ENCODE data around the gene SYT11.
A peak's percentile ranks its signal among the peaks of the same experiment; 100 is the strongest.
"Not testable (repeated sequence)": the region's sequence is repeated elsewhere in the genome, so short reads cannot be mapped to it uniquely, and the experiment has no call there.

The SYT11 gene, protein sequence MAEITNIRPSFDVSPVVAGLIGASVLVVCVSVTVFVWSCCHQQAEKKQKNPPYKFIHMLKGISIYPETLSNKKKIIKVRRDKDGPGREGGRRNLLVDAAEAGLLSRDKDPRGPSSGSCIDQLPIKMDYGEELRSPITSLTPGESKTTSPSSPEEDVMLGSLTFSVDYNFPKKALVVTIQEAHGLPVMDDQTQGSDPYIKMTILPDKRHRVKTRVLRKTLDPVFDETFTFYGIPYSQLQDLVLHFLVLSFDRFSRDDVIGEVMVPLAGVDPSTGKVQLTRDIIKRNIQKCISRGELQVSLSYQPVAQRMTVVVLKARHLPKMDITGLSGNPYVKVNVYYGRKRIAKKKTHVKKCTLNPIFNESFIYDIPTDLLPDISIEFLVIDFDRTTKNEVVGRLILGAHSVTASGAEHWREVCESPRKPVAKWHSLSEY

DNA sequence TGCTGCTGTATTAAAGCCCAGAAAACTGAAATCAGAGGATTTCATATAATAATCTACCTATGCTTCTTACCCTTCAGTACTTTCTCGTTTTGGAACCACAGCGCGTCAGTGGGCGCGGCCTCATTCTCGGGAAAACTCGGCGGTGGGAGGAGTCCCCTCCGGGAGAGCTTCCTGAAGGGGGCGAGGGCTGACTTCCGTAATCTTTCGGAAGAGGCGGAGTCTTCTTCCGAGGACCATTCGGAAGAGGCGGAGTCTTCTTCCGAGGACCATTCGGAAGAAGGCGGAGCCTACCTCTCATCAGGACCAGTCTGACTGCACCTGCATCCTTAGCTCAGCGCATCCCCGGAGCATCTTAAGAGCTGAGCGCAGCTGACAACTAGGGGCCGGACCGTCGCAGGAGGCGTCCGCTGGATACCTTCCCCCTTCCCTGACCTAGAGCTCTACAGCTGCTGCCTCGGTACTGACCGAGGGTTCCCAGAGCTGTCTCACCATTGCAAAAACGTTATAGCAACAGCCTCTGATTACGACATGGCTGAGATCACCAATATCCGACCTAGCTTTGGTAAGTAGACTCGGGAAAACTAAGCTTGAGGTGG lies at the start of gene SYT11:
Gene SYT11, plus strand, starts transcription at position 334 of the 596 bp plus-strand sequence. Its CDS starts 195 bp downstream, at position 529.
- in situ Hi-C loops (cut with MboI; ENCODE audit: low pct_unique_long_range_greater_than_20kb, low sequenced_read_pairs), result no loop called here
- DNase-seq, result peak; percentile 97

DNA sequence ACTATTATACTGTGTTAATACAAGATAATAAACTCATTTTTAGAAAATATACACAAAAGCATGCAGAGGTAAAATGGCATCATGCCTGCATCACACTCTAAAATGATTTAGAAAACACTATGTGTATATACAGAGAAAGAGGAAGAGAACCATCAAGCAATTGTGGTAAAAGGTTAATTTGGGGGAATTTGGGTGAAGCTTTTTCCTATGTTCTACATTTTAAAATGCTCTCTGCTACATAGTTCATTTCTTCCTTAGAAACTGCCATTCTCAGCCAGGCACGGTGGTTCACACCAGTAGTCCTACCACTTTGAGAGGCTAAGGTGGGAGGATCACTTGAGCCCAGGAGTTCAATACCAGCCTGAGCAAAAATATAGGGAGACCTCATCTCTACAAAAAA lies 46.5 kb upstream of the SYT11 start:
- in situ Hi-C loops (cut with MboI; ENCODE audit: low pct_unique_long_range_greater_than_20kb, low sequenced_read_pairs), result no loop called here
- no peak for DNase-seq

DNA sequence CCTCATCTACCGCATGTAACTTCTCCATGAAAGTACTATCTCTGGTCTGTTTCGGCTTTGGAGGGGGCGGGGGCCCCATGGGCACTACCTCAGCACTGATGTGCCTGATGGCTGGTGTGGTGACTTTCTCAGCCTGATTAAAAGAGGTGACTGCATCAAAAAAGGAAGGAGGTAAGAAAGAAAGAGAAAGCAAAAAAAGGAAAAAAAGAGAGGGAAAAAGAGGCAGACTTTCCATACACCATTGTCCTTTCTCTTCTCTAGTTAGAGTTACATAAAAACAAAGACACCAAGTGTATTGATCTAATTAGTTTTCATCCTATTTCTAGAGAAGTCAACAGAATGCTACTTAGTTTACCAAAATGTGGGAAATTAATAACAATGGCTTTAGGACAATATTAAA lies 45.7 kb upstream of the SYT11 start:
- in situ Hi-C loops (cut with MboI; ENCODE audit: low pct_unique_long_range_greater_than_20kb, low sequenced_read_pairs), result no loop called here
- no peak for DNase-seq

DNA sequence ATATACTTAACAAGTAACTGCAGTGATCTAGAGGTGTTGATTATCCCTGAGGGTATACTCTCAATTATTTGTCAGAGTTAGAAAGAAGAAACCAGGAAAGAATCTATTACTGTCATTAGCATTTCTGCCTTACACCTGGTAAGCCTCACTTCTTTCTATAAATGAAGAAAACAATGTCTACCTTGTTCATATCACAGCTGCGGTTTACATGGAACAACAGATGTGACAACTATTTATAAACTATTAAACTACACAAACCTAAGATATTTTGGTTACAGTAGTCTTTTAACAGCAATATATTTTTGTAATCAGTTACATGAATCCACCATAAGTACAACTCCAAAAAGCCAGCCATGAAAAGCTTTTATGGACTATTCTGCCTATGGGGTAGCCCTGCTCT lies 43.0 kb upstream of the SYT11 start:
- in situ Hi-C loops (cut with MboI; ENCODE audit: low pct_unique_long_range_greater_than_20kb, low sequenced_read_pairs), result no loop called here
- DNase-seq, result no peak

DNA sequence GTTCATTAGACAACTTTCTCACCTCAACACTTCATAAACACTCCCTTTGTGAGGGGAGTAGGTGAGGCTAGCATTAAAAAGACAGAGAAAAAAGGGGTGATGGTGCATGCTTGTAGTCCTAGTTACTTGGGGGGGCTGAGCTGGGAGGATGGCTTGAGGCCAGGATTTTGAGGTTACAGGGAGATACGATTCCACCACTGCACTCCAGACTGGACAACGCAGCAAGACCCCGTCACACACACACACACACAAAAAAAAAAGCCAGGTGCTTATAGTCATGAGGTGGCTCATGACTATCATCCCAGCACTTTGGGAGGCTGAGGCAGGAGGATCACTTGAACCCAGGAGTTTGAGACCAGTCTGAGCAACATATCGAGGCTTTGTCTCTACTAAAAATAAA lies 31.9 kb upstream of the SYT11 start:
- no peak for DNase-seq
- in situ Hi-C loops (cut with MboI; ENCODE audit: low pct_unique_long_range_greater_than_20kb, low sequenced_read_pairs), result no loop called here

DNA sequence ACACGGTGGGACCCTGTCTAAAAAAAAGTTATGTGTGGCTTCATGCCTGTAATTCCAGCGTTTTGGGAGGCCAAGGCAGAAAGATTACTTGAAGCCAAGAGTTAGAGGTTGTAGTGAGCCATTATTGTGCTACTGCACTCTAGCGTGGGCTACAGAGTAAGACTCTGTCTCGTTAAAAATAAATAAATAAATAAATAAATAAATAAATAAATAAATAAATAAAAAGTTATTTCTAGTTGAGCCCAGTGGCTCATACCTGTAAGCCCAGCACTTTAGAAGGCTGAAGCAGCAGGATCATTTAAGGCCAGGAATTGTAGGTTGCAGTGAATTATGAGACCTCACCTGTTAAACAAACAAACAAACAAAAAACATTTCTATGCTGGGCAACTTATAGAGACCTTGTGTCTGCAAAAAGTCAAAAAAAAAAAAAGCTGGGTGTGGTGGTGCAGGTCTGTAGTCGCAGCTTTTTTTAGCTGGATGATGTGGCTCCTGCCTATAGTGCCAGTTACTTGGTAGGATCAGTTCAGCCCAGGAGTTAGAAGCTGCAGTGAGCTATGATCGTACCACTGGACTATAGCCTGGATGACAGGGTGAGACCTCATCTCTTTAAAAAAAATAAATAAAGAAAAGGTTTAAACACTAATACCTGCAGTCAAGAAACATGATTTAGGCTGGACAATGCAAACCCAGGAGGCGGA lies 27.9 kb upstream of the SYT11 start:
- in situ Hi-C loops (cut with MboI; ENCODE audit: low pct_unique_long_range_greater_than_20kb, low sequenced_read_pairs), result no loop called here

DNA sequence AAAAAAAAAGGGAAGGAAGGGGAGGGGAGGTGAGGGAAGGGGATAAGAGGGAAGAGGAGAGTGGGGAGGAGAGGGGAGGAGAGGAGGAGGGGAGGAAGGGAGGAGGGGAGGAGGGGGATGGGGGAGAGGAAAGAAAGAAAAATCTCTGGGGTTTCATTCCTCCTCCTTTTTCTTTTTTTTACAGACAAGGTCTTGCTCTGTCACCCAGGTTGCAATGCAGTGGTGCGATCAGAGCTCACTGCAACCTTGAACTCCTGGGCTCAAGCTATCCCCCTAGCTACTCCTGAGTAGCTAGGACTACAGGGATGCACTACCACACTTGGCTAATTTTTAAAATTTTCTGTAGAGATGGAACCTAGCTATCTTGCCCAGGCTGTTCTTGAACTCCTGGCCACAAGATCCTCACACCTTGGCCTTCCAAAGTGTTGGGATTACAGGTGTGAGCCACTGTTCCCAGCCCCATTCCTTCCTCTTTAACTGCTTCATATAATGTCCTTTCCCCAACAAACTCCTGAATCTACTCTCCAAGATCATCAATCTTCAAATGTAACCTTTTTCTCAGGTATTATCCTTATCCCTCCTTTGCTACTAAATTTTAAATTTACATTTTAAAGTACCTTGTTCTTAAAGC lies 25.6 kb upstream of the SYT11 start:
- in situ Hi-C loops (cut with MboI; ENCODE audit: low pct_unique_long_range_greater_than_20kb, low sequenced_read_pairs), result no loop called here
- DNase-seq, result peak; percentile 34

More for the DNA sequence above, 27.9 kb upstream of the SYT11 start:
- no peak for DNase-seq

DNA sequence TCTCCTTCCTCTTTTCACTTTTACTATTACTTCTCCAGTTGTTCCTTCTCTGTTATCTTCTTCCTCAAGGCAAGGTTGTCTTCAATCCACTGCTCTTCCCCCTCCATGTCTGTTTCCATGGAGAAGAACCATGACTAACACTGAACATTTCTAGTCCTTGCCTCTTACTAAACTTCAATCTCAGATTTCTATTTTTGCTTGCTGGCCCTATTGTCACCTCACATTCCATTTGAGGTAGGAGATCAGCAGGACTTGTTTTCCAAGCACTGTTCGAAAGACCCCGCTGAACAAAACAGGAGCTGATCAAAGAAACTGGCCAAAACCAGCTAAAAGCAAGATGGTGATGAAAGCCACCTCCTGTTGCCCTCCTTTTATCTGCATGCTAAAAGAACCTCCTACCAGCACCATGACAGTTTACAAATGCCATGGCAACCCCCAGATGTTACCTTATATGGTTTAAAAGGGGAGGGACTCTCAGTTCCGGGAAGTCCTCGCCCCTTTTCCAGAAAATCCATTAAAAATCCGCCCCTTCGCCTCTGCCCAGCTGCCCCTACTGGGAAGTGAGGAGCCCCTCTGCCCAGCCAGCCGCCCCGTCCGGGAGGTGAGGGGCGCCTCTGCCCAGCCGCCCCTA lies 25.0 kb upstream of the SYT11 start:
- in situ Hi-C loops (cut with MboI; ENCODE audit: low pct_unique_long_range_greater_than_20kb, low sequenced_read_pairs), result no loop called here
- DNase-seq, result peak; percentile 27

DNA sequence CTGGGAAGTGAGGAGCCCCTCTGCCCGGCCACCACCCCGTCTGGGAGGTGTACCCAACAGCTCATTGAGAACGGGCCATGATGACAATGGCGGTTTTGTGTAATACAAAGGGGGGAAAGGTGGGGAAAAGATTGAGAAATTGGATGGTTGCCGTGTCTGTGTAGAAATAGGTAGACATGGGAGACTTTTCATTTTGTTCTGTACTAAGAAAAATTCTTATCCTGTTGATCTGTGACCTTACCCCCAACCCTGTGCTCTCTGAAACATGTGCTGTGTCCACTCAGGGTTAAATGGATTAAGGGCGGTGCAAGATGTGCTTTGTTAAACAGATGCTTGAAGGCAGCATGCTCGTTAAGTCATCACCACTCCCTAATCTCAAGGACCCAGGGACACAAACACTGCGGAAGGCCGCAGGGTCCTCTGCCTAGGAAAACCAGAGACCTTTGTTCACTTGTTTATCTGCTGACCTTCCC lies 24.4 kb upstream of the SYT11 start:
- in situ Hi-C loops (cut with MboI; ENCODE audit: low pct_unique_long_range_greater_than_20kb, low sequenced_read_pairs); DNase-seq: not testable (repeated sequence)

DNA sequence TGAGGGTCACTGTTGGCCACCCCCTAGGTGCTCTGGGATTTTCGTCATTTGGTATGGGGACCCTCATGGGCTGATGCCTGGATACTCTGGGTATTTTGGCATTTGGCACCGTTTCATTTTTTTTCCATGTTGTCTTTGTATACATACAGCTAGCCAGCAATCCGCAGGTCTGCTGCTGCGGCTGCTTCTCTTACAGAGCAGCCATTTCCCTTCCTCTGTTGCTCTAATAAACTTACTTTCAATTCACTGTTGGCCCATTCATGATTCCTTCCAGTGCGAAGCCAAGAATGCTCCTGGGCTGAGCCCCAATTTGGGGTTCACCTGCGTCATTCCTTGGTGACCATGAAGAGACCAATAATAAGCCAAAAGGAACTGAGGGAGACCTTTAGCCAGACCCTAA lies 23.8 kb upstream of the SYT11 start:
- in situ Hi-C loops (cut with MboI; ENCODE audit: low pct_unique_long_range_greater_than_20kb, low sequenced_read_pairs), result no loop called here

DNA sequence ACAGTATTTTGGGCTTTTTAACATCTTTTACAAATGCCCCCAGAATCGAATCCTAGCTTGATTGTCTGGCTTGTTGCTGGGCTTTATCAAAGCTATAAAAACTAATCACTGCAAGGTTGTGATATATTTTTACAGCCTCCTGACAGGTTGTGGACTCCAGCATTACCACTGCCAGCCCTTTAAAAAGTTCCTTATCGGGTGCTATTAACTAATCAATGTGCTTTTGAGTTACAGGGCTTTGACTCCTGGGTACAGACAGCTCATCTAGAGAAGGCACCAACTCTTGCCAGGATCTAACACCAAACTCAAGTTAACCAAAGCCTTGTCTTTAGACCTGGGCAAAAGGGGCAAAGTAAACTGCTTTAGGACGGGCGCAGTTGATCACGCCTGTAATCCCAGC lies 19.0 kb upstream of the SYT11 start:
- in situ Hi-C loops (cut with MboI; ENCODE audit: low pct_unique_long_range_greater_than_20kb, low sequenced_read_pairs), result no loop called here
- no peak for DNase-seq

More for the DNA sequence above, 23.8 kb upstream of the SYT11 start:
- DNase-seq, result no peak

DNA sequence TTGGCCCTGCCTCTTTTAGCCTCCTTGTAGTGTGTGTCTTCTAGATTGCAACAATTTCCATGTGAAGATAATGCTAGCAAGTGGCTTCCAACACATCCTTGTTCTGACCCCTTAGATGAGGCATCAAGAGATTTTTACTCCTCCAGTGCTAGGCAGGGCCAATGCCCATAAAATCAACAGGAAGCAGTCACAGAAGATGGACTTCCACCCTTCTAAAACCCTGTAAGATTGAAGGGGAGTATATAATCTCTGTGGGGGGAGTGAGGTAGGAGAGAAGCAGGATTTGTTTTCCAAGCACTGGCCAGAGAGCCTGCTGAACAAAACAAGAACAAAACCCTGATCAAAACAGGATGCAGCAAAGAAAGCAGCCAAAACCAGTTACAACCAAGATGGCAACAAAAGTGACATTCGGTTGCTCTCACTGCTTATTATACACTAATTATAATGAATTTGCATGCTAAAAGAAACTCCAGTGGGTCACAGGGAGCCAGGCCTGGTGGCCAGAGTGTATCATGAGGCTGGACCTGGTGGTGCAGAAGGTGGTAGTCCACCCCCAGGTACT lies 14.4 kb upstream of the SYT11 start:
- no peak for DNase-seq
- in situ Hi-C loops (cut with MboI; ENCODE audit: low pct_unique_long_range_greater_than_20kb, low sequenced_read_pairs), result no loop called here

DNA sequence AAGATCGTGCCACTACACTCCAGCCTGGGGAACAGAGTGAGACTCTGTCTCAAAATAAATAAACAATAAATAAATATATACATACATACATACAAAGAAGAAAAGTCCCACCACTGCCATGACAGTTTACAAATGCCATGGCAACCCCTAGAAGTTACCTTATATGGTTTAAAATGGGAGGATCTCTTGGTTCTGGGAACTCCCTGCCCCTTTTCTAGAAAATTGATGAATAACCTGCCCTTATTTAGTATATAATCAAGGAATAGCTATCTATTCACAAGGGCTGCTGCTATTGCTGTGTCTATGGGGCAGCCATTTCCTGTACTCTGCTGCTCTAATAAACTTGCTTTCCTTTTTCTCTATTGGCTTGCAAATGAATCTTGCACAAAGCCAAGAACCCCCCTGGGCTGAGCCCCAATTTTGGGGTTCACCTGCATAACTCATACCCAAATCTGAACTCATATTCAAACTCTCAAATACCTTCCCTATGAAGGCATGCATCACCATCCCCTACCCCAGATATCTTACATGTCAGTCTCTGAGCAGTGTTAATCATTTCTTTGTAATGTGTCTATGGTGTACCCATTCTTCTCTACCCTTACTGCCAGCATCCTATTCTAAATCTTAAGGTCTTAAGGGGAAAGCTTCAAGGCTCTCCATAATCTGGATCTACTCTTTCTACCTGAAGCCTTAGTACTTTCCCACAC lies 11.4 kb upstream of the SYT11 start:
- DNase-seq, result no peak
- in situ Hi-C loops (cut with MboI; ENCODE audit: low pct_unique_long_range_greater_than_20kb, low sequenced_read_pairs), result no loop called here

DNA sequence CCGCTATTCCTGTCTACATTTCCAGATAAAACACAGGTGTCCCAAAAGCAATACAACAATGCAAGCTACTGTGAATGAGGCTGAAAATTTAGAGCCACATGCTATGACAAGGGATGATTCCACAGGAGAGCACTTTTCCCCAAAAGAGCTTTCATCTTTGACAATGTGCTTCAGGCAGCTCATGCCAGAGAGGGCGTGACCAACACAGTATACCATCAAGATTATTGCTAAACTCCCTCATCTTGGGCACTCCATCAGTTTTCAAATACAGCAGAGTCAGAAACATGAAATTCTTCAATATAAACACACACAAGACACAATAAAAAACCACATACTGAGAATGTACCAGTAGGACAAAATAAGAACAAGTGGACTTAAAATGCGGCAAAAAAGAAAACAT lies 9.0 kb upstream of the SYT11 start:
- no peak for DNase-seq
- in situ Hi-C loops (cut with MboI; ENCODE audit: low pct_unique_long_range_greater_than_20kb, low sequenced_read_pairs), result no loop called here

DNA sequence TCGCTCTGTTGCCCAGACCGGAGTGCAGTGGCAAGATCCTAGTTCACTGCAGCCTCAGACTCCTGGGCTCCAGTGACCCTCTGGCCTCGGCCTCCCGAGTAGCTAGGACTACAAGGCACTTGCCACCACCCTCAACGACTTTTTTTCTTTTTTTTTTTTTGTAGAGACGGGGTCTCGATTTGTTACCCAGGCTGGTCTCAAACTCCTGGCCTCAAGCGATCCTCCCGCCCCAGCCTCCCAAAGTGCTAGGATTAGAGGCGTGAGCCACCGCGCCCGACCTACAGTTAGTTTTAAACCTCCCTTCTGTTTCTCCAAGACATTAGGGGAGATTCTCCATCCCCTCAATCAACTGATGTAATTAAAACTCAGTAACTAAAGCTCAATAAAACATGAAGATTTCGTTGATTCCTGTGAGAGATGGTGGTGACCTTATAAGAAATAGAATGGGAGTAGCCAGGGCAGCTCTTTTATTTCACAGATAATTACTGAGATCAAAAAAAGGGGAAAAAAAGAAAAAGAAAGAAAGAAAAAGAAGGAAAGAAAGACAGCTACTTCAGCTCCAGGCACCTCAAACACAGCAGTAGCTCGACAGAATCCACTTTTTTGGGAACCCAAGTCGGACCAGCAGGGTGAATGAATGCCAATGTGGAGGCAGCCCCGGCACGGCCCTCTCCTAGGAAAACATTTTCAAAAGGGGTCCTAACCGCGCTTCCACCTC lies 3.0 kb upstream of the SYT11 start:
- in situ Hi-C loops (cut with MboI; ENCODE audit: low pct_unique_long_range_greater_than_20kb, low sequenced_read_pairs), result no loop called here
- DNase-seq, result no peak

DNA sequence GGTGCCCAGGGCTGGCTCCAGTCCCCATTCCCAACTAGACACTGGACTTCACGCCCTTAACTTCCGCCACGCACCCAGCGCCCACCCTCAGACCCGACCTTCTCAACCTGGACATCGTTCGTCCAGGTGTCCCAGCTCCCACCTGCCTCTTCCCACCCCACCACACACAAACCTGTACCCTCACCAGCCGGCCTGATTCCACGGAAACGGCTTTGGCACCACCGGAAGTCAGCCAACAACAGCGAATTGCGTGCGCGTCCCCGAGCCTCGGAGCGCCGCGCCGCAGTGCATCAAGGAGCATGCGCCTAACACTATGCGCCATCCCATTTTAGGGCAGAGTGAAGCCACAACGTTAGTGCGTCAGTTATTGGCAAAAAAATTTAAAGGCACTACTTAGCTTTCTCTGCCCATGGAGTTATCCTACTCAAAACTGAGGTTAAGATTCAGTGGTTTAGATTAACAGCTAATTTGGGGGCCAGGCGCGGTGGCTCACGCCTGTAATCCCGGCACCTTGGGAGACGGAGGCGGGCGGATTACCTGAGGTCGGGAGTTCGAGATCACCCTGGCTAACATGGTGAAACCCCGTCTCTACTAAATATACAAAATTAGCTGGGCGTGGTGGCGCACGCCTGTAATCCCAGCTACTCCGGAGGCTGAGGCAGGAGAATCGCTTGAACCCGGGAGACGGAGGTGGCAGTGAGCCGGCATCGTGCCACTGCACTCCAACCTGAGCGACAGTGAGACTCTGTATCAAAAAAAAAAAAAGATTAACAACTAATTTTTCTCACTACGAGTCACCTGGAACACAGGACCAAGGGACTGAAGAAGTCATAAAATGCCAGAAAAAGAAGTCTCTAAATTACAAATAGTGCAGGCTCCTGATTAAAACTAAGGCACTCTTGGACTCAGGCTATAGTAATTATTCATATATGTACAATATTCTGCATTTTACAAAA lies 2.1 kb upstream of the SYT11 start, which contains the start of gene GON4L:
Gene GON4L, minus strand, starts transcription at position 240 of the 956 bp plus-strand sequence. CDS start 3,434 bp downstream, outside the sequence.
- peak; percentile 92 for DNase-seq
- in situ Hi-C loops (cut with MboI; ENCODE audit: low pct_unique_long_range_greater_than_20kb, low sequenced_read_pairs), result no loop called here
